ENCODE measurements around the gene PEA15. TPM values are rescaled to one million over a fixed set of nuclear protein-coding genes. Genes with fewer than 3 reads are reported as not detected.
A peak's percentile ranks its signal among the peaks of the same experiment; 100 is the strongest.

Gene PEA15
- total and polyA plus RNA-seq, 2 donors (not counting 1 experiment from before 2014, with no cell fraction given) = 108 to 871 TPM

- Histone ChIP-seq H3K9ac (ENCODE audit: insufficient read depth, low read length) (no peak overlapping the region), H3K4me3 (replicated peaks in 1 of 4; ENCODE audit: control extremely low read depth in 1 of 4, insufficient read depth in 1 of 4, low read depth in 3 of 4, low read length in 4 of 4) (no peak overlapping the region), H3K4me1 (ENCODE audit: control insufficient read depth, extremely low read depth, insufficient read depth, low read length) (no peaks in the 10 kb centered on the region), H3K9me3 (ENCODE audit: control insufficient read depth, insufficient read depth, low read depth, low read length) (no peaks in the 10 kb centered on the region), H2AFZ (ENCODE audit: low read length) (no peak overlapping the region), H3K79me2 (ENCODE audit: control insufficient read depth, insufficient read depth, low read length) (no peaks in the 10 kb centered on the region), H3K4me2 (ENCODE audit: extremely low read depth, insufficient read depth, low read length) (no peak overlapping the region), H4K20me1 (ENCODE audit: control insufficient read depth, extremely low read depth, insufficient read depth, low read length) (no peaks in the 10 kb centered on the region), H3K27ac (ENCODE audit: insufficient read depth, low read length) (no peak overlapping the region), H3K27me3 (ENCODE audit: control insufficient read depth, insufficient read depth, low read length) (peaks cover 7% of the 10 kb centered on the region), H3K36me3 (ENCODE audit: control insufficient read depth, insufficient read depth, low read length) (no peaks in the 10 kb centered on the region)
- peak; percentile 15 to 37 for DNase-seq (ENCODE audit: low read depth in 2 of 2)
- TF ChIP-seq CTCF (conservative IDR thresholded peaks at IDR 0.05 in 1 of 2, IDR thresholded peaks at IDR 0.05 in 1 of 2; ENCODE audit: low read depth in 1 of 2, low read length in 2 of 2) (peak; percentile 34 to 56), EZH2 (IDR thresholded peaks at IDR 0.05; ENCODE audit: low read length, missing control alignments) (no peak)
These were observed 43.0 kb upstream of the PEA15 start for GRCh38 chr1:160161965-160162705.

- Histone ChIP-seq H3K9me3 (ENCODE audit: control insufficient read depth, insufficient read depth, low read depth, low read length) (no peaks in the 10 kb centered on the region), H3K27ac (ENCODE audit: insufficient read depth, low read length) (no peak overlapping the region), H4K20me1 (ENCODE audit: control insufficient read depth, extremely low read depth, insufficient read depth, low read length) (no peaks in the 10 kb centered on the region), H3K27me3 (ENCODE audit: control insufficient read depth, insufficient read depth, low read length) (peaks cover 7% of the 10 kb centered on the region), H3K4me3 (replicated peaks in 1 of 4; ENCODE audit: control extremely low read depth in 1 of 4, insufficient read depth in 1 of 4, low read depth in 3 of 4, low read length in 4 of 4) (no peak overlapping the region), H3K4me2 (ENCODE audit: extremely low read depth, insufficient read depth, low read length) (no peak overlapping the region), H3K4me1 (ENCODE audit: control insufficient read depth, extremely low read depth, insufficient read depth, low read length) (no peaks in the 10 kb centered on the region), H3K79me2 (ENCODE audit: control insufficient read depth, insufficient read depth, low read length) (no peaks in the 10 kb centered on the region), H2AFZ (ENCODE audit: low read length) (no peak overlapping the region), H3K36me3 (ENCODE audit: control insufficient read depth, insufficient read depth, low read length) (no peaks in the 10 kb centered on the region), H3K9ac (ENCODE audit: insufficient read depth, low read length) (no peak overlapping the region)
- no peak for TF ChIP-seq EZH2 (IDR thresholded peaks at IDR 0.05; ENCODE audit: low read length, missing control alignments)
- TF ChIP-seq CTCF (conservative IDR thresholded peaks at IDR 0.05 in 1 of 2, IDR thresholded peaks at IDR 0.05 in 1 of 2; ENCODE audit: low read depth in 1 of 2, low read length in 2 of 2) = no peak
- DNase-seq (ENCODE audit: low read depth in 2 of 2) = no peak
These were observed 42.3 kb upstream of the PEA15 start for GRCh38 chr1:160162931-160163330.

- Histone ChIP-seq H3K36me3 (ENCODE audit: control insufficient read depth, insufficient read depth, low read length) (no peaks in the 10 kb centered on the region), H3K4me1 (ENCODE audit: control insufficient read depth, extremely low read depth, insufficient read depth, low read length) (no peaks in the 10 kb centered on the region), H4K20me1 (ENCODE audit: control insufficient read depth, extremely low read depth, insufficient read depth, low read length) (no peaks in the 10 kb centered on the region), H3K79me2 (ENCODE audit: control insufficient read depth, insufficient read depth, low read length) (no peaks in the 10 kb centered on the region), H3K27ac (ENCODE audit: insufficient read depth, low read length) (no peak overlapping the region), H3K4me2 (ENCODE audit: extremely low read depth, insufficient read depth, low read length) (no peak overlapping the region), H3K9ac (ENCODE audit: insufficient read depth, low read length) (no peak overlapping the region), H3K27me3 (ENCODE audit: control insufficient read depth, insufficient read depth, low read length) (peaks cover 7% of the 10 kb centered on the region), H3K4me3 (replicated peaks in 1 of 4; ENCODE audit: control extremely low read depth in 1 of 4, insufficient read depth in 1 of 4, low read depth in 3 of 4, low read length in 4 of 4) (no peak overlapping the region), H2AFZ (ENCODE audit: low read length) (no peak overlapping the region), H3K9me3 (ENCODE audit: control insufficient read depth, insufficient read depth, low read depth, low read length) (no peaks in the 10 kb centered on the region)
- no peak for DNase-seq (ENCODE audit: low read depth in 2 of 2)
- no peak for TF ChIP-seq EZH2 (IDR thresholded peaks at IDR 0.05; ENCODE audit: low read length, missing control alignments)
- no peak for TF ChIP-seq CTCF (conservative IDR thresholded peaks at IDR 0.05 in 1 of 2, IDR thresholded peaks at IDR 0.05 in 1 of 2; ENCODE audit: low read depth in 1 of 2, low read length in 2 of 2)
These were observed 41.6 kb upstream of the PEA15 start for GRCh38 chr1:160163615-160164014.
